HG02571 (cell line): Measurements from ENCODE around the gene C1QA.

ENCODE experiments used
- ATAC-seq: cut with Tn5 transposase; IDR thresholded peaks from one replicate; pipeline ENCODE4 v1.9.1; 2021; ENCODE audit warnings: mild to moderate bottlenecking, moderate library complexity; ENCODE audit not compliant: unreplicated experiment

The C1QA gene

DNA sequence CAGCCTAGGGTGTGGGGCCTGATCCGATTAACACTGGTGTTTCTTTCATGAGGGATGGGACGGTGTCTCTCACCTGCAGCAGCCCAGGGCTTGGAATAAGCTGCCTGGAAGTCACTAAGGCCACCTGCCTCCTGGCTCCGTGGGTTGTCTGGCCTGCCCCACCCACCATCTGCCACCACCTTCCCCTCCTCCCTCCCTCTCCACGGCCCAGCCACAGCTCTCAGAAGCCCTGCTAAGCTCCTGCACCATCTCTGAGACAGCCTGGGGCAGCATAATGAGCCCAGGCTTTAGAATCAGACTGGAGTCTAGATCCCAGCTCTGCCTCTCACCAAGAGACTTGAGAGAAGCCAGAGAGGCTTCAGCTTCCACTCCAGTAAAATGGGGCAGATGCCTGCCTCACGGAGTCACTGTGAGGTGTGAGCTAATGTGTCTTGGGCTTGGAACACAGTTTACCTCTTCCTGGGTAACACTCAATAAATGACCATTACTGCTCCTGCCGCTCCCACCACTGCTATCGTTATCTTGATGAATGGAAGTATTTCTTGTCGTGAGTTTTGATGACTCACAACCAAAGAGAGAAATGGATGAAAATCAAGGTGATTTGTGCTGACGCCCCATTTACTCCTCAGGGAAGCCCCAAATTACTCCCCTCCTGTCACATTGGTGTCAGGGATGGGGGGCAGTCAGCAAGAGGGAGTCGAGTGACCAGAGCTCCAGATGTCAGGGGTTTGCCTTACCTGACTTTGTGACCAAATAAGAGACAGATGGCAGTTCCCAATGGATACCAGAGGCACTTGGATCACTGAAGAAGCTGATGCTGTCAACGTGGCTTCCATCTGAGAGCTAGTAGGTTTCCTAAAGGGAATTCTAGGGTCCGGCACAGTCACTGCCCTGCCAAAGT, 23.5 kb upstream of the C1QA start:
- ATAC-seq: no peak

GRCh38 chr1:22613572-22613918, 22.9 kb upstream of the C1QA start:
- no peak for ATAC-seq

DNA sequence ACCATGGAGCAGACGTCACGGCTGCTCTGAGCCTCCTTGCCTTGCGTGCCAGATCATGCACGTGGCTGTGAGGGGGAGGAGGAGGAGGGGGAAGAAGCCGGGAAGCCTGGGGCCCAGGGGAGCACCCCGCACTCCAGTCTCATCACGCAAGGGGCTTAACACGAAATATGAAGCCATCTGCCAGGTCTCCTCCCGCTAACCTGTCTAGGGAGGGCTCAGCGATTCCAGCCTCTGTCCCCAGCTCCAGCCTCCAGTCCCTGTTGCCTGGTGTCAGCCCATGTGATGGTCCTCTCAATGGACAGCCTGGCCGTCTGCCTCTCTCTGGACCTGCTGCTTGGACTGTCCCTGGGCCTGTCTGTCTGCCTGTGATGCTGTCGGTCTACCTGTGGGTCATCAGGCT, 22.5 kb upstream of the C1QA start:
- no peak for ATAC-seq

DNA sequence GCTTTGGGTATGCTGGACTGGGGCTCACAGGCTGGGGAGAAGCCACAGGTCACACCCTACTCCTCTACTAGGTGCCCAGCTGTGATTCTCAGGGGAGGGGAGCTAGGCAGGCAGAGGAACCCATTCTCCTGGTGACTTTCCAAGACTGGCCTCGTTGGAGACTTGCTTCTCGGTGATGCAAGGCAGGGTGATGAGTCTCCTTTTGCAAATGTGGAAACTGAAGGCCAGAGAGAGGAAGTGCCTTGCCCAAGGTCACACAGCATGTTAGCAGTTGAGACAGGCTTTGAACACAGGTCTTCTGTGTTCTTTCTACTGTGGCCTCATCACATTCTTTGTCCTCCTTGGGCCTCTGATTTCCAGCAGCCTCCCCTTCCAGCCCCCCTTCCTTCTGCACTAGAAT, 20.5 kb upstream of the C1QA start:
- ATAC-seq: no peak

DNA sequence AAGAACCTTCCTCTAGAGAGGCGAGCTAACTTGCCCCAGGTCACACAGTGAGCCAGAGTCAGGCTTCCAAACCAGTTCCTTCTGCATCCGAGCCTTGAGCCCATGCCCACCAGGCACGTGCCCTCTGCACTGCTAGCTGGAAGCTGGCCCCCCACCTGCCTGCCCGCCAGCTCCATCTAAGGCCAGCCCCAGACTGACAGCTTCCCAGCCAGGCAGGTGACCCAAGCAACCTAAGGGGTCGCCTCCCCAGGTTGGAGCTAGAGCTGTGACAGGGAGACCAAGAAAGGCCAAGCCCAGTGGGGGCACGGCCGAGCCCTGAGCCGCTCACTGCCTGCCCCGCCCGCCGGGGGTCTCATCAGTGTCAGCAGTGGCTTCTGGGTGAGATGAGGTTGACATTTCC, 19.9 kb upstream of the C1QA start:
- ATAC-seq: no peak

DNA sequence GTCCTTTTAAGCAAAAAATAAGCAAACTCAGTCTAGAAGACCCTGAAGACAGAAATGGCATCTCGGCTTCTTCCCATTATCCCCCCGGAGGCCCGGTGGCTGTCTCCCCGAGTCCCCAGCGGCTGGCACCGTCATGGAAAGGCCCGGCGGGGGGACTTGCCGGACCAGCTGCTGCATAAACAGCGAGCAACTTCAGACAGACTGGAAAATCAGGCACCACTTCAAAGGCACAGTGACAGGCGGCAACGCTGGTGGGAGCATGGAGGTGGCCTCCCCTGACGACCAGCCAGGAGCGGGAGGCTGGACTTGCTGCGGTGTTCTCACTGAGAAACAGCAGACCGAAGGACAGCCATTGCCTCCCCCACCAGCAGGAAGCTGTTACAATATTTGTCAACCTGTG, 18.4 kb upstream of the C1QA start:
- no peak for ATAC-seq

- no peak for ATAC-seq
These were observed 17.2 kb upstream of the C1QA start for GRCh38 chr1:22619252-22619651.

DNA sequence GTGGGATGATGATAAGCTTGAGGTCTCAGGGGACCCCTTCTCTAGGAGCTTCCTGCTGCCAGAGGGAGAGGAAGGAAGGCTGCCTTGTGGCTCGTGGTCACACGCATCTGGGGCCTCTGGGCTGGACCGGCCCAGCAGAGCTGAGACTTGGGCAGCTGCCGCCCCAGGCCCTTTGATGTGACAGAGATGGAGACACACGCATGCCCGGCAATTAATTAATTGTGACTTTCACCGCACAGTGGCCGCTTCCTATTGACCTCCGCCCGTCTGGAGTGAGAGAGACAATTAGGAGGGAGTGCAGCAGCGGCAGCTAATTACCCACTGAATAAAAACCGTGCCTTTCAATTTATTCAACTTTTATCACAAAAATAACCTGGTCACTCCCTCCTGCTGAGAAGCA, 16.6 kb upstream of the C1QA start:
- ATAC-seq: no peak

DNA sequence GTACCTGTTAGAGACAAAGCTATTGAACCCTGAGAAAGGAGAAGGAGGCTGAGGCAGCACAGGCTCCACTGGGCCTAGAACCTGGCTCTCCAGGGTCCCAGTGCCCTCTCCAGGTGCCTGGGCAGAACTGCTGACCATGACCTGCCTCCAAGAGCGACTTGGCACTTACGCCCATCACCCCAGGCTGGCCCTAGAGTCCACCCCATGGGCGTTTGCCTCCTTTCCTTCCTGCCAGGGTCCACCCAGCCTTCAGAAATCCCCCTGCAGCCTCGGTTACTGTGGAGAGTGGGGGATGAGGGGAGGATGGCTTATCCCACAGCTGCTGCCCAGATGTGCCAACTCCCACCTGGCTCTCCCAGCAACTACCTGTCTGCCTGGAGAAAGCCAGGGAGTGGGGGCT, 14.7 kb upstream of the C1QA start:
- no peak for ATAC-seq

GRCh38 chr1:22625262-22625925, 11.0 kb upstream of the C1QA start:
- ATAC-seq: no peak

DNA sequence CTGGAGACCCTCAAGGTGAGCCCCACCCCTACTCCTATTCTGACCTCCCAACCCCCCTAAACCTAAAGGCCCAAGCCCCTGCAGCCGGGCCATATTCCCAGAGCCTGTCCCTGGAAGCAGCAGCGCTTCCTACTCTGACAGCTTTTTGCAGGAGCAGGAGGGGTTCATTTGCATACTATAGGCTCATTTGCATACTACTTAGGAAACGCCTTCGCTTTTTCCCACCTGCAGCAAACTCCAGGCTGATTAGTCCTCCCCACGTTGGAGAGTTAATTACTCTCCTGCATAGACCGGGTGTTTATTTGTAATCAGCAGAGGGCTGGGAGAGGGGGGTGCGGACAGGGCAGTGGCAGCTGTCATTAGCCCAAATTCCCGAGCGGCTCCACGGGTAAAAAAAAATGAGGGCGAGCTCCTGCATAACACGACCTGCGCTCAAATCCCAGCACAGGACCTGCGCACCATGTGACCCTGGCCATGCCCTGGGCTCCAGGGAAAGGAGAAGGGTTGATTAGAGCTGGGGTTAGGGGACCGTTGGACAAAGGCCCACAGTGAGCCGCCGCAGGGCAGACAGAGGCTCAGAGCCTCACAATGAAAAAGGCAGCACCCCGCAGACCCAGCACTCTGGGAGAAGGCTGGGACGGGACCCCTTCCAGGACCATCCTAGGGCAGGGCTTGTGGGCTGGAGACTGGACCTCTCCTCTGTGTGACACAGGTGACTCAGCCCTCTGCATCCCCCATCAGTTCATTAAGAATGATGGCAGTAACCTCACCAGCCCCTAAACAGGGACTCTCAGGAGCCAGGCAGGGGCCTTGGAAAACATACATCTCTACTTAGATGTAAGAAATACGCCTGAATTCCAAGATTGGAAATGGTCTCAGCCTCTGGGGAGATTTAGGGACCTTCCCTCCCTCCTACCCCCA, 9.9 kb upstream of the C1QA start:
- ATAC-seq: no peak

GRCh38 chr1:22627331-22627730, 9.1 kb upstream of the C1QA start:
- no peak for ATAC-seq

DNA sequence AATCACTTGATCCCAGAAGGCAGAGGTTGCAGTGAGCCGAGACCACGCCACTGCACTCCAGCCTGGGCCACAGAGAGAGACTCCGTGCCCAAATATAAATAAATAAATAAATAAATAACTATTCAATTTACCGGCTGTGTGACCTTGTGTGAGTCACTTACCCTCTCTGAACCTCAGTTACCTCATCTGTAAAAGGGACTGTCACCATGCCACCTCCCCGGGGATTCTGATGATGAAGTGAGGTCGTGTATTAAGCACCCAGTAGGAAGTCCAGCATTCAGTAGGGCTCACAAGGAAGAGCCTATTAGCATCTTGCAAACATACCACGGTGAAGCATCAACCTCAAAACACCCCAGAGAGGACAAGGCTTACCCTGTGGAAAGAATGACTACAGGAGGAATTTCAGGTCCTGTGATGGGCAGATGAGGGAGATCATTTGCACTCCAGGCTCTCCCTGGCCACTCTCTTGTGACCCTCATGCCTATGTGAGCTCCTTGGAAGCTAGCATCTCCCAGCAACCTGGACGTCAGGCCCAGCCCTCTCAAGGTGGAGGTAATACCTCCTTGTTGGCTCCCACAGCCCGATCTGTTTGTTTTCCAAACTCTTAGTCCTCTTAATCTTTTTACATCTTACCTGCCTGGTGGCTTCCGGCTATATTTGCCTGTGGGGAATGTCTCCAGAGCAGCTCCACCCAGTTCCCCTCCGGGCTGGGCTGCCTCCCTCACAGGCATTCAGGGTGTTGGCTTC, 7.6 kb upstream of the C1QA start:
- ATAC-seq: no peak

DNA sequence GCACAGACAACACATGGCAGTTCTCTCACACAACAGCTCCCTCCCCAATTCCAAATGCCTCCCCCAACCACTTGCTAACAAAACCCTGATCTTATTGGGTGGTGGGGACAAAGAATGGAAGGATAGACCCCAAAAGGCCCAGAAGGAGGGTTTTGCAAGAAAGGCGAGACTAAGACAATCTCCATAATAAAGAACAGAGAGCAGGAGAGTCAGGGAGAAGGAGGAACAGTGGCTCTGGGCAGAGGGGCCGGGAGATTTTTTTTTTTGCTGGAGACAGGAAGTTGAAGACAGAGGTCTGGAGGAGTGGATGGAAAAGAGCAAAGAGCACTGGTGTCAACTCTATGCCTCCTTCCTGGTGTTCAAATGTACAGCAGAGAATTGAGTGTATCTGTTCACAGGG, 6.5 kb upstream of the C1QA start:
- ATAC-seq: no peak

GRCh38 chr1:22633697-22634463, 2.5 kb upstream of the C1QA start:
- no peak for ATAC-seq

- ATAC-seq: no peak
These were observed 992 bp upstream of the C1QA start for GRCh38 chr1:22635436-22635835.

DNA sequence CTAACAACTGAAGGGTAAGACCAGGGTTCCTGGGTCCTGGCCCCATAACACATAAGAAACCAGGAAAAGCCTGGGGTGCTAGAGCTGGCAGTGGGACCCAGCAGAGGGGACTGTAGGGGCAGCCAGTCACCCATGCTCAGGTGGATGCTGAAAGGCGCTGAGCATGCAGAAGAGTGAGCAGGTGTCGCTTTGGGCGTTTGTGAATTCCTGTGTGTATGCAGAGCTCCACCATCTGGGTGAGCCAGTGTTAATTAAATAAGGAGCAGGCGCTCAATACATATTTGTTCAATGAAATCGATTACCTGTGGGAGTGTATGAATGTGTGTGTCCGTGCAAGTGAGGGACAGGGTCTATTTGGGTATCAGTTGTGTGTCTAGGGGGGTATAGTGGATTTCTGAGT, 499 bp downstream of the C1QA start:
- no peak for ATAC-seq

DNA sequence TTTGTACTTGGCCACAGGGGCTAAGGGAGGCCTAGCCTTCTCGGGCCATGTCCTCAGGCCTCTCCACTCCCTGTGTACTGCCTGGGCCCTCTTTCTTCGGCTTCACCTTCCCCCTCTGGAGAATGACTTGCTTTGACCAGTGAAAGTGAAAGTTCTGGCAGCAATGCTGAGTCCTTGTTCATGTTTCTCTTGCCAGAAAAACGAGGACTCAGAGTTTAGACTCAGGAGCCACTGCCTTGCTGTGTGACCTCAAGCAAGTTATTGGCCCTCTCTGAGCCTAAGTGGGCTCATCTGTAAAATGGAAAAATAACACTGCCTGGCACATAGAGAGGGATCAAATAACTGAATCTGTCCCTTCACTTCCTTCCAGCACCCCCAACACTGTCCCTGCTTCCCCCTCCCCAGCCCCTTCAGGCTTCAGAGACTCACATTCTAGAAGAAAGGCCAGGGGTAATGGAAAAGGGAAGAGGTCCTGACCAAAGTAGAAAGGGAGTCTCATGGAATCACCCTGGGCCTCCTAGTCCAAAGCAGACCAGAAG, 1.5 kb downstream of the C1QA start:
- no peak for ATAC-seq

DNA sequence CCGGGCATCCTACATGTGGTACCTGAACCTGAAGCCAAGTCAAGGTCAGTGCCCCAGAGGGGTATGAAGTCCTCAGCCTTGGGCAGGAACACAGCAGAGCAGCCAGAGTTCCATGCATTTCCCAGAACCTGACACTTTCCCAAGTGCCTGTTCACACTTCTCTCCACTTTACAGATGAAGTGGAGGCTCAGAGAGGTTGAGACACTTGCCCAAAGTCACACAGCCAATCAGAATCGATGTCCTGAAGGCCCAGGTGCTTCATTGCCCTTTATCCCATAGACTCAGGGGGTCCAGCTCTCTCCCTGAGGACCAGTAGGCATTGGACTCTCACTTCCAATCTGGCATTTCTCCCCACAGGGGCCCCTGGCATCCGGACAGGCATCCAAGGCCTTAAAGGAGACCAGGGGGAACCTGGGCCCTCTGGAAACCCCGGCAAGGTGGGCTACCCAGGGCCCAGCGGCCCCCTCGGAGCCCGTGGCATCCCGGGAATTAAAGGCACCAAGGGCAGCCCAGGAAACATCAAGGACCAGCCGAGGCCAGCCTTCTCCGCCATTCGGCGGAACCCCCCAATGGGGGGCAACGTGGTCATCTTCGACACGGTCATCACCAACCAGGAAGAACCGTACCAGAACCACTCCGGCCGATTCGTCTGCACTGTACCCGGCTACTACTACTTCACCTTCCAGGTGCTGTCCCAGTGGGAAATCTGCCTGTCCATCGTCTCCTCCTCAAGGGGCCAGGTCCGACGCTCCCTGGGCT, 2.2 kb downstream of the C1QA start:
- no peak for ATAC-seq
